Karpas-422 (cell line): ENCODE data around the gene KRT72. TPM values are rescaled to one million over a fixed set of nuclear protein-coding genes. Genes with fewer than 3 reads are reported as not detected.

Experiments
- DNase-seq: peaks from one replicate; pipeline ENCODE4 v3.0.0-alpha.2; 2015
- H2AFZ ChIP-seq: fragments of 200-600 bp; sonication (generic); 2 replicates; pipeline ENCODE4 v1.6.1; 2014; ENCODE audit warnings: antibody characterized with exemption, low read length, mixed read lengths
- H3K27ac ChIP-seq: fragments of 200-600 bp; sonication (generic); 2 replicates; pipeline ENCODE4 v1.5.1; 2014; ENCODE audit warnings: mild to moderate bottlenecking, low read length, moderate library complexity
- H3K27me3 ChIP-seq: fragments of 200-600 bp; sonication (generic); 2 replicates; pipeline ENCODE4 v1.6.1; 2014; ENCODE audit warnings: low read length, mixed read lengths
- H3K36me3 ChIP-seq: fragments of 200-600 bp; sonication (generic); 2 replicates; pipeline ENCODE4 v1.6.1; 2014; ENCODE audit warnings: low read length, mixed read lengths; ENCODE audit not compliant: insufficient read depth
- H3K4me1 ChIP-seq: fragments of 200-600 bp; sonication (generic); 2 replicates; pipeline ENCODE4 v1.6.1; 2014; ENCODE audit warnings: mild to moderate bottlenecking, low read length, mixed read lengths
- H3K4me2 ChIP-seq: fragments of 200-600 bp; sonication (generic); 2 replicates; pipeline ENCODE4 v1.6.1; 2014; ENCODE audit warnings: low read length, low read depth, mild to moderate bottlenecking; ENCODE audit not compliant: poor library complexity, severe bottlenecking
- H3K4me3 ChIP-seq: fragments of 200-600 bp; sonication (generic); 2 replicates; pipeline ENCODE4 v1.5.1; 2014; ENCODE audit warnings: mild to moderate bottlenecking, antibody characterized with exemption, low read length, mixed read lengths
- H3K79me2 ChIP-seq: fragments of 200-600 bp; sonication (generic); 2 replicates; pipeline ENCODE4 v1.6.1; 2014; ENCODE audit warnings: mild to moderate bottlenecking, low read length, mixed read lengths
- H3K9ac ChIP-seq: fragments of 200-600 bp; sonication (generic); 2 replicates; pipeline ENCODE4 v1.6.0; 2014; ENCODE audit warnings: low read length
- H3K9me2 ChIP-seq: fragments of 200-600 bp; sonication (generic), shearing (Covaris generic); replicated peaks from 2 replicates; pipeline ENCODE4 v1.6.0; 2014; ENCODE audit warnings: mild to moderate bottlenecking, low read length, moderate library complexity; ENCODE audit not compliant: insufficient read depth
- H3K9me3 ChIP-seq: fragments of 300-700, 200-600 bp; sonication (generic); 2 replicates; pipeline ENCODE4 v1.6.1; 2014; ENCODE audit warnings: low read length, mixed read lengths
- H4K20me1 ChIP-seq: fragments of 200-600 bp; sonication (generic); 2 replicates; pipeline ENCODE4 v1.6.1; 2014; ENCODE audit warnings: mild to moderate bottlenecking, antibody characterized with exemption, low read length, low read depth; ENCODE audit not compliant: insufficient read depth
- total RNA-seq: library from RNA; depleted of rRNA; stranded (reverse); fragments of >200 nt; shearing (Covaris generic); gene quantifications from 2 replicates; pipeline ENCODE4 v1.2.3, GENCODE V29; 2014; ENCODE audit warnings: low replicate concordance

Gene KRT72
- total RNA-seq, 1 experiment from 2014 or later: not detected

DNA sequence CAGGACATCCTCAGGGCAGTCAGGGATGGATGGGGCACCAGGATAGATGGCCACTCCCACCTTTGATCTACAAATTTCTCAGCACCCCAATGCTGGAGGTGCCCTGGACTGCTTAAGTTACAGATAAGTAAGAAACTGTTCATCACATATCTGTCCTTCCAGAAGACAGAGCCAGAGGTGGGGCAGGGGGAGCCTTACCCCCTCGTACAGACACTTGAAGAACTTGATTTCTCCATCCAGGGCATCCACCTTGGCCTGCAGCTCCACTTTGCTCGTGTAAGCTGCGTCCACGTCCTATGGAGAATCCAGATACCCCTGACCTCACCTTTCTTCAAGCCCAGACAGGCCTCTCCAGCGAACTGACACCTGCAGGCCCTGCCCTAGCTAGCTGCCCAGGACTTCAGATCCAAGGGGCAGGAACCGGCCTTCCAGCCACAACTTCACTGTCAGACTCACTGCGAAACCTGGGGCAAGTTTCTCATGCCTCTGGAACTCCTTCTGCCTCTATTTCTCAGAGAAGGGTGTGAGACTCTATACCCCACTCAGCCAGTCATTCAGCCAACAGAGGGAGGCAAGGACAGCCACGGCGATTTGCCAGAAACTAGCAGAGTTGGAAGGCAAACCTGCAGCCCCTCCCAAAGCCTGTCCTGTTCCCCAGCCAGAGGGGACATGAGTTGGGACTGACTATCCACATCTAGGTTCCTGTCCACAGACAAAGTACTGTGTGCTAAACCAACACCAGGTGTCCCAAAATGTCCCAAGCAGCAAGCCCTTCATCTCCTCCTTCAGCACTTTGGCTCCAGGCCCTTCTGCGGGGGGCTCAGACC lies 13.3 kb upstream of the KRT72 start:
- Histone ChIP-seq H3K36me3 (no peaks in the 10 kb centered on the region), H3K4me3 (no peak overlapping the region), H4K20me1 (no peaks in the 10 kb centered on the region), H3K4me1 (no peaks in the 10 kb centered on the region), H2AFZ (no peak overlapping the region), H3K9me3 (no peaks in the 10 kb centered on the region), H3K9ac (no peak overlapping the region), H3K27ac (no peak overlapping the region), H3K9me2 (no peaks in the 10 kb centered on the region), H3K27me3 (no peaks in the 10 kb centered on the region), H3K79me2 (no peaks in the 10 kb centered on the region), H3K4me2 (no peak overlapping the region)
- no peak for DNase-seq

- no peak overlapping the region for H2AFZ ChIP-seq
These were observed 12.2 kb upstream of the KRT72 start for GRCh38 chr12:52613384-52614030.

DNA sequence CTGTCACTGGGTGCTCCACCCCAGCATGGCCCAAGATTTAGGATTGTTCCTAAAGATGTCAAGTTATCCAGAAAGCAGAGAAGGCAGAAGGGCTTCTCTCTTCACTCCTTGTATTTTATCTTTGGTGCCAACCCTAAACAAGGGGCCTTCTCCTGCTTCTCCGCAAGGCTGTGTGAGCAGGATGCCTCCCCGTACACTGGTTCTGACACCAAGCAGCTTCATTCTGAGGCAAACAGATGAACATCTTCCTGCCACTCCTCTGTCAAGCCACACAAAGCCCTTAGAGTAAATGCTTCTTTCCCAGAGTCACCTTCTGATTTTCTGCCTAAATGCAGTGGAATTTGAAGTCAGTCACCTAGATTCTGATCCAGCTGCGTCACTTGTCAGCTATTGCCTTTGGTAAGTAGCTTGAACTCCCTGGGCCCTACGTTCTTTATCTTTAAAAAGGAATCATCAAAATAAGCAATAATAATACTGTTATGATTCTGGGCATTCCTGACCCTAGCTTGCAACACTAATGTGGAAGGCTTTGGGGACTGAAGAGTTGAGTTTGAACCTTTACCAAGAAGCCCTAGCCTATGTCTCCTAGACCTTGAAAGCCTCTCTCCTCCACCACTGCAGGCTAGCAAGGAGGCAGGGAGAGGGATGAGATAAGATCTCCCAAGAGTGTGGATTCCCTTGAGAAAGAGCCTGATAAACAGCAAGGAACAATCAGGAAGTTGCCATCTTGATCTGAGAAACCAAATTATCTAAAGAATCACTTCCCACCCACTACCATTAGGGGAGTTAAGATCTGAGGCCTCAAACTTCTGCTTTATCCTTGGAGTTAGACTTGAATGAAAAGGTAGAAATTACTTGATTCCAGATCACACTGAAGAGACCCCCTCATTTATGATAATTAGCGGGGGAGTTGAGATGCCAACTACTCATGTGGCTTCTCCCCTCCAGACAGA lies 11.4 kb upstream of the KRT72 start:
- H3K9ac ChIP-seq: no peak overlapping the region
- no peaks in the 10 kb centered on the region for H3K9me3 ChIP-seq
- no peak overlapping the region for H3K27ac ChIP-seq
- no peak overlapping the region for H3K4me3 ChIP-seq
- H3K4me1 ChIP-seq: no peaks in the 10 kb centered on the region
- no peaks in the 10 kb centered on the region for H3K36me3 ChIP-seq
- H3K79me2 ChIP-seq: no peaks in the 10 kb centered on the region
- no peak overlapping the region for H3K4me2 ChIP-seq
- no peak for DNase-seq
- no peak overlapping the region for H2AFZ ChIP-seq
- no peaks in the 10 kb centered on the region for H3K27me3 ChIP-seq
- H3K9me2 ChIP-seq: no peaks in the 10 kb centered on the region
- no peaks in the 10 kb centered on the region for H4K20me1 ChIP-seq

More at GRCh38 chr12:52613384-52614030, 12.2 kb upstream of the KRT72 start:
- H3K9ac ChIP-seq: no peak overlapping the region
- H3K4me1 ChIP-seq: no peaks in the 10 kb centered on the region
- no peak overlapping the region for H3K27ac ChIP-seq
- no peak overlapping the region for H3K4me2 ChIP-seq
- H3K4me3 ChIP-seq: no peak overlapping the region
- no peak for DNase-seq
- no peaks in the 10 kb centered on the region for H3K79me2 ChIP-seq
- no peaks in the 10 kb centered on the region for H4K20me1 ChIP-seq
- H3K36me3 ChIP-seq: no peaks in the 10 kb centered on the region
- H3K9me3 ChIP-seq: no peaks in the 10 kb centered on the region
- no peaks in the 10 kb centered on the region for H3K27me3 ChIP-seq
- no peaks in the 10 kb centered on the region for H3K9me2 ChIP-seq

- no peak for DNase-seq
- no peaks in the 10 kb centered on the region for H3K4me1 ChIP-seq
- no peak overlapping the region for H2AFZ ChIP-seq
- no peaks in the 10 kb centered on the region for H3K9me2 ChIP-seq
- H3K4me3 ChIP-seq: no peak overlapping the region
- H3K79me2 ChIP-seq: no peaks in the 10 kb centered on the region
- no peaks in the 10 kb centered on the region for H3K9me3 ChIP-seq
- no peak overlapping the region for H3K4me2 ChIP-seq
- no peaks in the 10 kb centered on the region for H3K27me3 ChIP-seq
- no peaks in the 10 kb centered on the region for H3K36me3 ChIP-seq
- H3K9ac ChIP-seq: no peak overlapping the region
- no peak overlapping the region for H3K27ac ChIP-seq
- no peaks in the 10 kb centered on the region for H4K20me1 ChIP-seq
These were observed 9.8 kb upstream of the KRT72 start for GRCh38 chr12:52611080-52611468.

DNA sequence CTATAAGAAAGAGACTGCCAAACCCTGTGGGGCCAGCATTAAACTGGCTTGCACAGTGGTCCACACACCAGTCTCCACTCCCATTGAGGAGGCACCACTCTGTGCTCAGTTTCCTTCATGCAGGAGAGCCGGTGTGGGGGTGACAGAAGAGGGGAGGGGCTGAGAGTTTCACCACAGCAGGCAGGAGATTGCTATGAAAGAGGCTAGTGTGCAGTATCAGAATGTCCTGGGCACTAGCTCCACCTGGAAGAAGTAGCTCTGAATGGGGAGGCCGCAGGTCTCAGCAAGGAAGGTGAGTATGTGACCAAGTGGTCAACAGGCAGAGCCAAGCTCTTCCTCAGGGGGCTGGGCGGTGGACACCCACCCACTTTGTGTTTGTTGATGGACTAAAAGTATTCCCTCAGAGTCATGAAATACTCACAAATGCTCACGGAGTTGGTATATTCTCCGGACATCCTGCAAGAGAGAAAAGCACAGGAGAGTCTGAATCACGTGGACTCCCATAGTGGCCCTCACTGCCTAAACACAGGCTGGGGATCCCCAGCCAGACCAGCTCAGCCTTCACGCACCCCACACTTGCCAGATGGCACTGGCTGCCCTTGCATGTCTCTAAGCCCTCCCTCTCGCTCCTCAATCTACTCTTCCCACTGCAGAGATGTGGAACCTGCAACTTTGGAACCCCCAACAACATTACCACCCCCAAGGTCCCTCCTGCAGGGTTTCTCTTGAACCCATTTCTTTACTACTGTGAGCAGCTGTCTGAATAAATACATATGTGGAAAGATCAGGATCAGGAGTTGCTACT lies 7.8 kb upstream of the KRT72 start:
- no peaks in the 10 kb centered on the region for H3K9me3 ChIP-seq
- no peaks in the 10 kb centered on the region for H3K36me3 ChIP-seq
- no peaks in the 10 kb centered on the region for H3K27me3 ChIP-seq
- no peak overlapping the region for H3K4me3 ChIP-seq
- no peaks in the 10 kb centered on the region for H3K79me2 ChIP-seq
- no peak overlapping the region for H3K9ac ChIP-seq
- no peaks in the 10 kb centered on the region for H4K20me1 ChIP-seq
- H3K9me2 ChIP-seq: no peaks in the 10 kb centered on the region
- H3K4me2 ChIP-seq: no peak overlapping the region
- no peak for DNase-seq
- no peak overlapping the region for H2AFZ ChIP-seq
- no peak overlapping the region for H3K27ac ChIP-seq
- H3K4me1 ChIP-seq: no peaks in the 10 kb centered on the region

DNA sequence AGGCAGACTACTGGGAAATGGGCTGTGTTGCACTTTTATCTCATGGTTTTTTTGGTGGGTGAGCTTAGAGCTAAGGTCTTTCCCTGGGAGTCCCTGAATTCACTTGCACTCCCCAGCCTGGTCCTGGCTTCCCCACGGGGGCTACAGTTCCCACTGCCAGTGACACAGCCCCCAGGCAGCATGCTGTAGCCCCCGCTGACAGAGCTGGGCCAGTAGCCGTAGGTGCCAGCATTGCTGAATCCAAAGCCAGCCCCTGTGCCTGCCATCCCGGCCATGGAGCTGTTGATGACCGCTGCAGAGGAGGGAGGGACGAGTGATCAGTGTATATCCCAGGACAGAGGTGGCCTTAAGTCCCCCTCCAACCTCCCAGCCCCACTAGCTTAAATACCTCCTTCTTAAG lies 6.9 kb upstream of the KRT72 start:
- H2AFZ ChIP-seq: no peak overlapping the region
- no peak overlapping the region for H3K4me2 ChIP-seq
- no peak overlapping the region for H3K9ac ChIP-seq
- H3K9me3 ChIP-seq: no peaks in the 10 kb centered on the region
- H3K9me2 ChIP-seq: no peaks in the 10 kb centered on the region
- no peaks in the 10 kb centered on the region for H3K27me3 ChIP-seq
- H3K79me2 ChIP-seq: no peaks in the 10 kb centered on the region
- no peak for DNase-seq
- H3K27ac ChIP-seq: no peak overlapping the region
- H4K20me1 ChIP-seq: no peaks in the 10 kb centered on the region
- H3K36me3 ChIP-seq: no peaks in the 10 kb centered on the region
- no peak overlapping the region for H3K4me3 ChIP-seq
- no peaks in the 10 kb centered on the region for H3K4me1 ChIP-seq

- Histone ChIP-seq H3K9me3 (no peaks in the 10 kb centered on the region), H3K9me2 (no peaks in the 10 kb centered on the region), H3K79me2 (no peaks in the 10 kb centered on the region), H2AFZ (no peak overlapping the region), H3K9ac (no peak overlapping the region), H4K20me1 (no peaks in the 10 kb centered on the region), H3K27ac (no peak overlapping the region), H3K27me3 (no peaks in the 10 kb centered on the region), H3K4me2 (no peak overlapping the region), H3K4me3 (no peak overlapping the region), H3K4me1 (no peaks in the 10 kb centered on the region), H3K36me3 (no peaks in the 10 kb centered on the region)
- no peak for DNase-seq
These were observed 6.1 kb upstream of the KRT72 start for GRCh38 chr12:52607314-52607713.
